Measurements from ENCODE around the gene FSTL1. TPM values are rescaled to one million over a fixed set of nuclear protein-coding genes. Genes with fewer than 3 reads are reported as not detected.

FSTL1 gene
- total and polyA plus RNA-seq, 2 experiments from 2014 or later, result 142 to 353 TPM

DNA sequence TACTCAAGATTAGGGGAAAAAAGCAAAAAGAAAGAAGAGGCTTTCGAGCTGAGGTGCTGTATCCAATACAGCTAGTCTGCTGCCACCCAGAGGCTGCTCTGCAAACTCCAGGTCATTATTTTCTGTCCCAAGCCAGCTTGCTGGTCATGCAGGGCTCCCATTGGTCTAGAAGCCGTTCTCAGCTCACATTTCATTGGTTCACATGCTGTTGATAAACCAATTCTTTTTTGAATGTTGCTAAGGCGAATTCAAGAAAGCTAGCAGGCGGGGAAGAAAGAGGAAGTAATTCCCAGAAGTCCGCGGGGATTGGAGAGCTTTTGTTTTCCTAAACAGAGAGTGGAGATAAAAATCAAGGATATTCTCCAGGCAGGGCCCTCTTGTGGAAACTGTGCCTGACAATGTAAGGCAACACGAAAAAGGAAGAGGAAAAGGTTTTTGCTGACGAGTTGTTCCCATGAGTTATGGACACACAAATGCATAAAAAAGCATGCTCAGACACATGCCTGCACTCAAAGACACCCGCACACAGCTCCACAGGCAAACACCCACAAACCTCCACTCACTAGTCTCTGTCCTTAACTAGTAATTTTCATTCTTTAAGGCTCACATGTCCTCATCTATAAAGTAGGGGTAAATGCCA is 33.4 kb downstream of the FSTL1 start:
- no peak overlapping the region for H3K4me3 ChIP-seq
- TF ChIP-seq, protein P1, sequence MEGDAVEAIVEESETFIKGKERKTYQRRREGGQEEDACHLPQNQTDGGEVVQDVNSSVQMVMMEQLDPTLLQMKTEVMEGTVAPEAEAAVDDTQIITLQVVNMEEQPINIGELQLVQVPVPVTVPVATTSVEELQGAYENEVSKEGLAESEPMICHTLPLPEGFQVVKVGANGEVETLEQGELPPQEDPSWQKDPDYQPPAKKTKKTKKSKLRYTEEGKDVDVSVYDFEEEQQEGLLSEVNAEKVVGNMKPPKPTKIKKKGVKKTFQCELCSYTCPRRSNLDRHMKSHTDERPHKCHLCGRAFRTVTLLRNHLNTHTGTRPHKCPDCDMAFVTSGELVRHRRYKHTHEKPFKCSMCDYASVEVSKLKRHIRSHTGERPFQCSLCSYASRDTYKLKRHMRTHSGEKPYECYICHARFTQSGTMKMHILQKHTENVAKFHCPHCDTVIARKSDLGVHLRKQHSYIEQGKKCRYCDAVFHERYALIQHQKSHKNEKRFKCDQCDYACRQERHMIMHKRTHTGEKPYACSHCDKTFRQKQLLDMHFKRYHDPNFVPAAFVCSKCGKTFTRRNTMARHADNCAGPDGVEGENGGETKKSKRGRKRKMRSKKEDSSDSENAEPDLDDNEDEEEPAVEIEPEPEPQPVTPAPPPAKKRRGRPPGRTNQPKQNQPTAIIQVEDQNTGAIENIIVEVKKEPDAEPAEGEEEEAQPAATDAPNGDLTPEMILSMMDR (IDR thresholded peaks at IDR 0.05; ENCODE audit: low read depth, low read length), result peak; percentile 81
- H3K4me1 ChIP-seq (ENCODE audit: low read depth), result peaks cover 41% of the 10 kb centered on the region
- peak; percentile 94 to 98 for DNase-seq (ENCODE audit: low read depth in 1 of 2, low spot score in 1 of 2)
- peaks cover under 1% of the 10 kb centered on the region for H3K36me3 ChIP-seq
- H3K27me3 ChIP-seq, result no peaks in the 10 kb centered on the region
- H3K9me3 ChIP-seq (ENCODE audit: low read depth), result no peaks in the 10 kb centered on the region
- H3K27ac ChIP-seq, result peak overlapping the region; percentile 56

DNA sequence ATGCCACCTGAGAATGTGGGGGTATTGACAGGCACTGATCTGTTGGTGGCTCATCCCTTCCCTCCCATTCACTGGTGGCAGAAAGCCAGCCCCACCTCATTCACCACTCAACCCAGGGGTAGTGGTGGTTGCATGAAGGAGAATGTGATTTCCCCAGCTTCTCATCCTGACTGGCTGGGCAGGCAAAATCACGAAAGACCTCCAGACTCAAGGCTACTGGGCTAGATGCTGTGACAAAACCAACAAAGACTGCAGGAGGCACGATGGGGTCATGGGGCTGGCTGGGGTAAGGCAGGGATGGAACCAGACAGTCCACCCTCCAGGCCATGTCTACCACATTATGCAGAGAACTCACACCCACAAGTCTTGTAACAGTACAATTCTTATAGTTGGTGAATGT is 33.9 kb downstream of the FSTL1 start:
- Histone ChIP-seq H3K9me3 (ENCODE audit: low read depth) (no peaks in the 10 kb centered on the region), H3K4me3 (no peak overlapping the region), H3K36me3 (peaks cover 4% of the 10 kb centered on the region), H3K4me1 (ENCODE audit: low read depth) (peaks cover 35% of the 10 kb centered on the region), H3K27ac (peak overlapping the region; percentile 50), H3K27me3 (no peaks in the 10 kb centered on the region)
- TF ChIP-seq, protein P1 (IDR thresholded peaks at IDR 0.05; ENCODE audit: low read depth, low read length), result no peak
- no peak for DNase-seq (ENCODE audit: low read depth in 1 of 2, low spot score in 1 of 2)

DNA sequence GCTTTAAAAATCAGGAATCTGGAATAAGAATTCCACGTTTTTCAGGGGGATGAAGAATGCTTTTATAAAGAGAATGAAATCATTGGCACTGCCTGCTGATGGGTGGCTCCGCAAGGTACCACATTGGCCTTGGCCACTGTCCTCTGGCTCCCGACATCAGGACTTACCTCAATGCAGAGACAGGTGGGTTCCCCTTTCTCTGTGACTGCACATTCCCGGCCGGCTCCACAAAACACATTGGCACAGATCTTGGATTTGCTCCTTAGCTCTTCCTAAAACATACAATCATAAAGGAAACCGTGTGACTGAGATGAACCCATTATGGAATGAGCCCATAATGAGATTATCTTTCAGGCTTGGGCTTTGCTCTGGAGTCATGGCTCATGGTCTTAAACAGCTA is 35.0 kb downstream of the FSTL1 start:
- Histone ChIP-seq H3K9me3 (ENCODE audit: low read depth) (no peaks in the 10 kb centered on the region), H3K27ac (no peak overlapping the region), H3K4me1 (ENCODE audit: low read depth) (peaks cover 24% of the 10 kb centered on the region), H3K4me3 (no peak overlapping the region), H3K36me3 (peaks cover 14% of the 10 kb centered on the region), H3K27me3 (no peaks in the 10 kb centered on the region)
- DNase-seq (ENCODE audit: low read depth in 1 of 2, low spot score in 1 of 2), result no peak
- TF ChIP-seq, protein P1 (IDR thresholded peaks at IDR 0.05; ENCODE audit: low read depth, low read length), result no peak

DNA sequence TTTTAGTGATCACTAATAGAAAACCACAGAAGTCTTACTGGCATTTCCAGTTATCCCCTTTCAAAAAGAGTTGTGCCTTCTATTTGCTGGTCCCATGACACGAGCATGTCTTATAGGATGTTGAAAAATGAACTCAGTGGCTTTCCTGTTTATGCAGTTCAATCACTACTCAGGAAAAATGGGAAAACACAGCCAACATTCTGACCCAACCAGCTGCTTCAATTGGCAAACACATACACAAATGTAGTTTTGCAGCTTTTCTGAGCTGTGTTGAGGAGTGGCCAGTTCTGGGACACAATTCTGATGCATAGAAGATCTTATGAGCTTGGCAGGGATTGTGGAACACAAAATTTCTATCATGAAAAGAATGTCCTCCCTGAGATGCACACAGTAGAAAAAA is 40.3 kb downstream of the FSTL1 start:
- no peaks in the 10 kb centered on the region for H3K27me3 ChIP-seq
- DNase-seq (ENCODE audit: low read depth in 1 of 2, low spot score in 1 of 2), result no peak
- TF ChIP-seq, protein P1 (IDR thresholded peaks at IDR 0.05; ENCODE audit: low read depth, low read length), result no peak
- no peak overlapping the region for H3K4me3 ChIP-seq
- H3K4me1 ChIP-seq (ENCODE audit: low read depth), result no peaks in the 10 kb centered on the region
- peaks cover 58% of the 10 kb centered on the region for H3K36me3 ChIP-seq
- no peaks in the 10 kb centered on the region for H3K9me3 ChIP-seq (ENCODE audit: low read depth)
- no peak overlapping the region for H3K27ac ChIP-seq

DNA sequence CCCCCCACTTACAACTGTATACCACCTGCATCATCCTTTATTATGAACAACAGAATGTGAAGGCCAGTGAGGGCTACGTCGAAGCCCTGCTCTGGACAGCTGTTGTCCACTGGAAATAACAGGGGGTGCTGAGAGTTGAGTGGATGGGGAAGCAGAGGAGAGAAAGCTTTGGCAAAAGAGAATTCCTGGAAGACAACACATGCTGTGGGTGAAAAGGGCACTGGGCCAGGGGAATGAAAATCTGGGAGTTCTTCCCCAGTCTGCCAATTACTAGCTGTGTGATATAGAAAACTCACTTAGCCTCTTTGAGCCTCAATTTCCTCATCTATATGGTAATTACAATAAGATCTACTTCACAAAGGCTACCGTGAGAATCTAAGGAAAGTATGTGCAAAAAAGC is 40.7 kb downstream of the FSTL1 start:
- H3K36me3 ChIP-seq, result peaks cover 58% of the 10 kb centered on the region

More for the DNA sequence above, 40.7 kb downstream of the FSTL1 start:
- H3K4me3 ChIP-seq, result no peak overlapping the region
- no peaks in the 10 kb centered on the region for H3K4me1 ChIP-seq (ENCODE audit: low read depth)
- no peaks in the 10 kb centered on the region for H3K9me3 ChIP-seq (ENCODE audit: low read depth)
- TF ChIP-seq, protein P1 (IDR thresholded peaks at IDR 0.05; ENCODE audit: low read depth, low read length), result no peak
- DNase-seq (ENCODE audit: low read depth in 1 of 2, low spot score in 1 of 2), result no peak
- no peak overlapping the region for H3K27ac ChIP-seq
- H3K27me3 ChIP-seq, result no peaks in the 10 kb centered on the region

Data from cardiac muscle cell (in vitro differentiated cells and primary cell).